ENCODE measurements around the gene PITHD1. TPM values are rescaled to one million over a fixed set of nuclear protein-coding genes. Genes with fewer than 3 reads are reported as not detected.
A peak's percentile ranks its signal among the peaks of the same experiment; 100 is the strongest.

The PITHD1 gene
- total and polyA plus RNA-seq, 12 donors = 25.3 to 71.7 (median 43.3) TPM

- intact Hi-C loops (cut with DNase I) = no loop called here
- TF ChIP-seq, protein P1, sequence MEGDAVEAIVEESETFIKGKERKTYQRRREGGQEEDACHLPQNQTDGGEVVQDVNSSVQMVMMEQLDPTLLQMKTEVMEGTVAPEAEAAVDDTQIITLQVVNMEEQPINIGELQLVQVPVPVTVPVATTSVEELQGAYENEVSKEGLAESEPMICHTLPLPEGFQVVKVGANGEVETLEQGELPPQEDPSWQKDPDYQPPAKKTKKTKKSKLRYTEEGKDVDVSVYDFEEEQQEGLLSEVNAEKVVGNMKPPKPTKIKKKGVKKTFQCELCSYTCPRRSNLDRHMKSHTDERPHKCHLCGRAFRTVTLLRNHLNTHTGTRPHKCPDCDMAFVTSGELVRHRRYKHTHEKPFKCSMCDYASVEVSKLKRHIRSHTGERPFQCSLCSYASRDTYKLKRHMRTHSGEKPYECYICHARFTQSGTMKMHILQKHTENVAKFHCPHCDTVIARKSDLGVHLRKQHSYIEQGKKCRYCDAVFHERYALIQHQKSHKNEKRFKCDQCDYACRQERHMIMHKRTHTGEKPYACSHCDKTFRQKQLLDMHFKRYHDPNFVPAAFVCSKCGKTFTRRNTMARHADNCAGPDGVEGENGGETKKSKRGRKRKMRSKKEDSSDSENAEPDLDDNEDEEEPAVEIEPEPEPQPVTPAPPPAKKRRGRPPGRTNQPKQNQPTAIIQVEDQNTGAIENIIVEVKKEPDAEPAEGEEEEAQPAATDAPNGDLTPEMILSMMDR (IDR thresholded peaks at IDR 0.05) = peak in 1 of 9 donors; percentile 10
- Histone ChIP-seq H3K27ac (no peak overlapping the region), H3K9me3 (no peaks in the 10 kb centered on the region), H3K36me3 (peaks cover 0 to 55% (median 8%) of the 10 kb centered on the region in 9 donors), H3K4me1 (peaks cover 16 to 43% (median 35%) of the 10 kb centered on the region in 9 donors), H3K4me3 (no peak overlapping the region), H3K27me3 (no peaks in the 10 kb centered on the region)
- WGBS, 2 donors = 75% methylated on average over 16 to 17 of the region's 17 CpGs
- DNase-seq = no peak
- no peak for ATAC-seq
These were observed 18.5 kb downstream of the PITHD1 start for GRCh38 chr1:23796466-23797271.

DNA sequence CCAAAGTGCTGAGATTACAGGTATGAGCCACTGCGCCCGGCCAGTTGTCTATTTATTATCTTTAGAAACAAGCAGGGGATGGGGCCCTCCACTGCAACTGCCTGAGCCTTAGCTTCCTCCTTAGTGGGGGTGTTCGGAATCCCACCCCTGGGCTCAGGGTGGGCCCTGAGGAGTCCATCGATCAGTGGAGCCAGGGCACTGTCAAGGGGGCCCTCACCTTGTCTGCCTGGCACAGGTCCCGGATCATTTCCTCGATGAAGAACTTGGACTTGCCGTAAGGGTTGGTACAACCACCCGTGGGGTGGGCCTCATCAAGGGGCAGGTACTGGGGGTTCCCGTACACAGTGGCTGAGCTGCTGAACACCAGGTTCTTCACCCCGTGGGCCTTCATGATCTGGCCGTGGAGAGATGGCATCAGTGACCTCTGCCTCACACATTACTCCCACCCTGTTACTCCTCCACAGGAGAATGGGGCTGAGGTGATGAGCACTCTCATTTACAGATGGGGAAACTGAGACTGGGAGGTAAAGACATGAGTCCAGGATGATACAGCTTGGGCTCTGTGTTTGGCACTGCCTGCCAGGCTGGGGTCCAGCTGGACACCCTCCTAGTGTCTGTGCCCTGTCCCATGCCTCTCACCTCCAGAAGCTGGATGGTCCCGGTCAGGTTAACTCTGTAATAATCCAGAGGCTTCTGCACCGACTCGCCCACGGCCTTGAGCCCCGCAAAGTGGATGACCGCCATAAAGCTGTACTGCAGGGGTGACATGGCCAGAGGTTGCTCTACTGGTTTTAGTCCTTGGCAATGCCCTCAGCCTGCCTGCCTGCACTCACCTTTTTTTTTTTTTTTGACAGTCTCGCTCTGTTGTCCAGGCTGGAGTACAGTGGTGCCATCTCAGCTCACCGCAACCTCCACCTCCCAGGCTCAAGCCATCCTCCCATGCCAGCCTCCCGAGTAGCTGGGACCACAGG is 19.5 kb downstream of the PITHD1 start:
- Histone ChIP-seq H3K4me3 (no peak overlapping the region), H3K4me1 (peaks cover 11 to 35% (median 26%) of the 10 kb centered on the region in 9 donors), H3K36me3 (peaks cover 0 to 59% (median 8%) of the 10 kb centered on the region in 9 donors), H3K27ac (no peak overlapping the region), H3K9me3 (no peaks in the 10 kb centered on the region), H3K27me3 (no peaks in the 10 kb centered on the region)
- WGBS, 2 donors = 84 to 85% methylated on average over 20 of the region's 20 CpGs
- ATAC-seq = no peak
- intact Hi-C loops (cut with DNase I) = no loop called here
- TF ChIP-seq, protein P1 (IDR thresholded peaks at IDR 0.05) = no peak
- no peak for DNase-seq

DNA sequence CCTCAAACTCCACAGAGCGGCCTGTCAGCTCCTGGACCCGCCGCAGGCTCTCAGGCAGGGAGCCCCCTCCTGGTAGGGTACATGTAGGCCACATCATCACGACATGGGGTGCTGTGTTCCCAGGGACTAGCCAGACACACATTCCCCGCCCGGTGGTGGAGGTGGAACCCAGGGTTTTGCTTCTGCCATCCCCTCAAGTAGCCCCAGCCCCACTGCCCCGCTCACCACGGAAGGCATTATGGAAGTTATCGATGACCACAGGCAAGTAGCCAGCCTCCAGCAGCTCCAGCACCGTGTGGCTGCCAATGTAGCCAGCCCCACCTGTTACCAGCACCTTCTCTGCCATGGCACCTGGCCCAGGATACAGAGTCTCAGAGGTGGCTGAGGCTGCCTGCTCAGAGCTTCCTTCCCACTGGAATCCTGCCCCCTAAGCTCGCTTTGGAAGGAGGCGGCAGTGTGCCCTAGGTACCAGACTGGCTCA is 20.5 kb downstream of the PITHD1 start:
- TF ChIP-seq, protein P1 (IDR thresholded peaks at IDR 0.05) = no peak
- H3K27me3 ChIP-seq = no peaks in the 10 kb centered on the region
- intact Hi-C loops (cut with DNase I) = no loop called here
- peaks cover 0 to 58% (median 8%) of the 10 kb centered on the region in 9 donors for H3K36me3 ChIP-seq
- H3K4me3 ChIP-seq = peak overlapping the region in 1 of 10 donors; percentile 96
- peak overlapping the region in 5 of 10 donors; percentile 31 to 98 (median 97) for H3K27ac ChIP-seq
- DNase-seq (no peak), ATAC-seq (no peak)
- WGBS, 2 donors = 87 to 88% methylated on average over 12 of the region's 12 CpGs
- H3K9me3 ChIP-seq = no peaks in the 10 kb centered on the region
- peaks cover 11 to 26% (median 20%) of the 10 kb centered on the region in 9 donors for H3K4me1 ChIP-seq

GRCh38 chr1:23799255-23799569 is 21.0 kb downstream of the PITHD1 start:
- peak overlapping the region in 6 of 10 donors; percentile 31 to 98 (median 96) for H3K27ac ChIP-seq
- TF ChIP-seq, protein P1 (IDR thresholded peaks at IDR 0.05) = no peak
- peaks cover 0 to 57% (median 8%) of the 10 kb centered on the region in 9 donors for H3K36me3 ChIP-seq
- H3K27me3 ChIP-seq = no peaks in the 10 kb centered on the region
- peak overlapping the region in 7 of 10 donors; percentile 84 to 98 (median 92) for H3K4me3 ChIP-seq
- peaks cover 11 to 25% (median 22%) of the 10 kb centered on the region in 9 donors for H3K4me1 ChIP-seq
- intact Hi-C loops (cut with DNase I) = no loop called here
- no peak for DNase-seq
- WGBS, 2 donors = 60 to 72% methylated on average over 7 of the region's 7 CpGs
- H3K9me3 ChIP-seq = no peaks in the 10 kb centered on the region
- ATAC-seq = no peak
